ENCODE data around the gene ETV5.

Gene ETV5

GRCh38 chr3:186094696-186095425 lies 14.0 kb downstream of the ETV5 start:
- no peak for DNase-seq

DNA sequence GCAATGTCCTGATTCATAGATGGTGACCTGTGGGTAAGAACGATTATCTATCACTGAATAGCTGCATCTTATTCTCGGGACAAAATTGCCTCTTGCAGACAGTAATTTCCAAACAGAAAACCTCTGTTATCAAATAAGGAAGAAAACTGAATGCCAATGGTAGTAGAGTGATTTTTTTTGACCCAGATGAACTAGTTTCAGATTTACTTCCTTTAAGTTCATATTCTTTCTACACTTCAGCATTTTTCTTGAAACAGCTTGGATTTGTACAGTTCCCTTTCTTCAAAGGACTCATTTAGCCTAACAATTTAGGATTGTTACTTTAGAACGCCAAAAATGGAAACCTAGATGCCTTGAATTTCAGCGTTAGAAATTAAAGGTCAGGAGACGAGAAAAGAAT lies 14.6 kb downstream of the ETV5 start:
- DNase-seq = no peak

- DNase-seq = no peak
Observed at GRCh38 chr3:186093271-186093900, 15.5 kb downstream of the ETV5 start.

DNA sequence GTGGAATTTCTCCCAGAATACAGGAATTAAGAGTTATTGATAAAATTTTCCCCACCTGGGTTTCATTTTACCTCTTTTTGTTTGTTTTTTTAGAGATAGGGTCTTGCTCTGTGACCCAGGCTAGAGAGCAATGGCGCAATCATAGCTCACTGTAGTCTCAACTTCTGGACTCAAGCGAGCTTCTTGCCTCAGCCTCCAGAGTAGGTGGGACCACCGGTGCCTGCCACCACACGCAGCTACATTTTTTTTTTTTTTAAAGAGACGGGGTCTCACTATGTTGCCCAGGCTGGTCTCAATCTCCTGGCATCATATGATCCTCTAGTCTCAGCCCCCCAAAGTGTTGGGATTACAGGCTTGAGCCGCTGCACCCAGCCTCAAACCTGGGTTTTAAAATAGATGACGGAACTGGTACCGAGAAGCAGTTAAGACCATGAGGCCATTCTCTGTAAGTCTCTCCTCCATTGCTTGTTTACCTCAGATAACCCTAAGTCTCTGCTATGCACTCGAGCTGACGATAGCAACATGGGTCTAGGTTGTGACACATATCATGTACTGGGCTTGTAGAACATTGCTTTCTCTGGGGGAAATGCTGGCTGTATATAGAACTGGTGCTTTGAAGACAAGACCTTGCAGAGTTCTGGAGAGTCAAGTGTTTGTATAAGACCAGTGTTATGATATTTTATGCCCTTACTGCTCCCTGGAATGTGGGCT lies 16.4 kb downstream of the ETV5 start:
- no peak for DNase-seq

- DNase-seq = no peak
Observed at GRCh38 chr3:186090901-186091300, 18.0 kb downstream of the ETV5 start.

- DNase-seq = no peak
Observed at GRCh38 chr3:186088335-186088734, 20.6 kb downstream of the ETV5 start.

DNA sequence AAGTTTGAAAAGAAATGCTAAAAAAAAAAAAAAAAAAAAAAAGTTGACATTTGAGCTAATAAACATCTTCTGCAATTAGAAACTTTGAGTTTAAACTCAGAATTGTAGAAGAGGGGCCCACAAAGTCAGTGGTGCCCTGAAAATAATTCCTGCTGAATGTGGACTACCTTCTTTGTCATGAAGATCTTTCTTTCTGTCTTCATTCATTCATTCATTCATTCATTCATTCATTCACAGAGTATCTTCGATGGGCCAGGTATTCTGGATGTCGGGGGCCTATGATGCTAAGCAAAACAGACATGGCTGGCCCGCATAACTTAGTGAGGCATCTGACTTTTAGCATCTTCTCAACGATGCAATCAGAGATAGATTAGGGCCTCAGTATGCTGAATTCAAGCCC lies 24.6 kb downstream of the ETV5 start:
- no peak for DNase-seq

GRCh38 chr3:186083746-186084145 lies 25.1 kb downstream of the ETV5 start:
- DNase-seq = no peak

DNA sequence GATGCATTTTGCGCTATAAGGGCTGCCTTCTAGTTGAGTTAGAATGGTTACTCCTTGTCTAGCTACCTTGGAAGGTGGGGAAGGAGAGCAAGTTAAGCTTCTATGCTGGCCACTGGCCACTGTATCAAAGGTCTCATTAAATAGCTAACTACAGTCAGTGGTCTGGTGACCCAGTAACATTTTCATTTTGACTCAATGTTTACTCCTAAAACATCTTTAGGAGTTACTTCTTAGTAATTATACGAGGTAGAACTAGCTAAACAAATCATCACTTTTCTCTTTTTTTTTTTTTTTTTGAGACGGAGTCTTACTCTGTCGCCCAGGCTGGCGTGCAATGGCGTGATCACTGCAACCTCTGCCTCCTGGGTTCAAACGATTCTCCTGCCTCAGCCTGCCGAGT lies 26.7 kb downstream of the ETV5 start:
- no peak for DNase-seq

DNA sequence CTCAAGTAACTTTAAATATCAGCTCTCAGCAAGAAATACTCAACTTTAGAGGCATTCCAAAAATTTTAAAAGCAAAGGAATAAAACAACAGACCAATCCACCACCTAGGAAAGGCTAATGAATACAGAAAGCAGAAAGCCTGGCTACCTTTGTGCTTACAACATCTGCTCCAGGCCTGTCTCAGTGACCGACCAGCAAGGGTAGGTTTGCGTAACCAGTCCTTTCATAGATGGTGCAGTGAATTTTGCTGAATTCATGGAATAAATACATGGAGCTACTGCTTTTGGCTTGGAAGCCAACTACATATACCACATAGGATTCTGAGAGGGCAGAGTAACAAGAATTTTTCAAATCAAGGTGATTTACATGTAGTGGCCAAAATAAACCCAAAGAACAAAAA lies 27.2 kb downstream of the ETV5 start:
- DNase-seq = no peak

DNA sequence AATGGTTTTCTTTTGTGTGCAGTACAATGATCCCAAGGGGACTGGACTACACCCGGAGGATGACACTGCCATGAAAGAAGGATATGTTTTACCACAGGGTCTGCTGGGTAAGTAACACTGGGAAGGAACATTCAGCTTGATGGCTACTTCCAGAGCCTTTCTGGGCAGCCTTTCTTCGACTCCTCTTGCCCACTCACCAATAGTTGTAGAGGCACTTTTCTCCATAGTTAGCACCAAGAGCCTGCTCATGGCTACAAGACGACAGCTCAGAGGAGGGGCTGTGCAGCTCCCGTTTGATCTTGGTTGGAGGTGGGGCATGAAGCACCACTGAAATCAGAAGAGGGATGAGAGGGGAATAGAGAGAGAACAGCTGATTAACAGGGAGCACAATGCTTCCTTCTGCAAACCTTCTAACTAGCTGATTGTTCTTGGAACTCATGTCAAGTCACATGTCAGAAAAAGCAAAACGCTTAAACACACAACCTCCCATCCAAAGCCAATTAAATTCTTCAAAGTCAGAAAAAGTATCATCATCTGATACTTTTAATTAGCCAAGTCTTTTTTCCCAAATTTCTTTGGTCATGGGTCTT lies 27.9 kb downstream of the ETV5 start:
- DNase-seq = no peak

DNA sequence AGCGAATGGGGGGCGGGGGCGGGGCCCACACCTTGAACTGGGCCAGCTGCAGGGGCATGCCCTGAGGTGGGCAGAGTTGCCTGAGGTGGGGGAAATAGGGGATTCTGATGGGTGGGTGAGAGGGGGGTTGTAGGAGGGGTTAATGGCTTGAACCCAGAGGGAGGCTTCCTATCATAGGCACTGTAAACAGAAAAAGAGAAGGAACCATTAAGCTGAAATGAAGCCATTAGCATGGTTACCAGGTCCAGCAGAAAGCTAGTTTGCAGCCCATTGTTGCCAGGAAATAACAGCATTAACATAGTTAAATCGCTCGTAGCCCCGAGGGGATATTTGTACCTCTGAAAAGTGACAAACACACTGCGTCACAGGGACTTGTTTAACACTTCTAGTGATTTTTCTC lies 29.0 kb downstream of the ETV5 start:
- DNase-seq = no peak

DNA sequence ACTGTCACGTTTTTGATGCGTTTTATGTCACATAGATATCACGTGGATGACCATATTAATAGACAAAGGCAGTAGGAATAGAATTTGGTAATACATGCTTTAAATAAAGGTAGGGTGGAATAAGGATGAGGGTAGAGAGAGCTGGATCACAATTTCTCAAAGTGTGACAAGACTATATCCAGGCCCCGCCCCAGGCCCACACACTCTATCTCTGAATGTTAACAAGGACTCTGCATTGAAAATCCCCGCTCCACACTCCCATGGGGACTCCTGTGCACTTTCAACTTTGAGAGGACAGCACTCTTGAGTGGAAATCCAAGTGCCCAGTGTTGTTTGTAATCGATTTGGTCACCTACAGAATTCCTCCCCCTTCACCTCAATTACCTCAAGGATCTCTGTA lies 31.4 kb downstream of the ETV5 start:
- no peak for DNase-seq

- no peak for DNase-seq
Observed at GRCh38 chr3:186075931-186076567, 32.8 kb downstream of the ETV5 start.

DNA sequence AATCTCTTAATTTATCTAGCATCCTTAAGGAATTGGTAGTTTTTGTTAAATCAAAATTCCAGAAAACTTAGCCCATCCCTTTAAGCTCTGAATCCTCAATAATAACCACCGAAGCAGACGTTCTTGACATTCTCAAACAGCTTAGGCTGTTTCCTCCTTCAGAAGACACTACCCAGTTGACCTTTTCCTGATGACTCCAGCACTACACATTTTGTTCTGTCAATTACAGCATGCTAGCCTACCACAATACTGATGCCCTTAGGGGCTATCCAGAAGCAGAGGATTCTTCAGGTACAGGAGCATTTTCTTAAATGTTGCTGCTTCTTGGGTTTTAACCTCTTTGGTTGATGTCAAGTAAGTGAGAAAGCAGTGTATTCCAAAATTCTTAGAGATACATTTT lies 33.4 kb downstream of the ETV5 start:
- DNase-seq = no peak

- no peak for DNase-seq
Observed at GRCh38 chr3:186073641-186074040, 35.2 kb downstream of the ETV5 start.

DNA sequence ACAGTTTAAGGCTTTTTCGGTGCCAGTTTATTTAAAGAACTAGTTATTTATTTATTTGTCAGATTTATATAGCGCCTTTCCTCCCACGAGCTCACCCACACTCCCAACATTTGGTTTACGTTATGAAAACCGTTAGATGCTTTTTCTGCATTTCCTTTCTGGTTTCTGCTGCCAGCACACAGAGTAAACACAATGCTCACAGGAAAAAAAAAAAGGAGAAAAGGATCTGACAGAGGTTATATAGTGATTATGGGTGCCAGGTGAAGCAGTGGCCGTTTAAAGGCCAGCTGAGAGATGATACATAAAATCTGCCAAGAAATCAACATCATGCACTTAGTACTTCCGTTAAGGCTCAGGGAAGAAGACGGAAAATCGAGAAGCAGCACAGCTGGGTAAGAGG lies 37.9 kb downstream of the ETV5 start:
- no peak for DNase-seq

GRCh38 chr3:186070550-186070949 lies 38.3 kb downstream of the ETV5 start:
- DNase-seq = no peak

DNA sequence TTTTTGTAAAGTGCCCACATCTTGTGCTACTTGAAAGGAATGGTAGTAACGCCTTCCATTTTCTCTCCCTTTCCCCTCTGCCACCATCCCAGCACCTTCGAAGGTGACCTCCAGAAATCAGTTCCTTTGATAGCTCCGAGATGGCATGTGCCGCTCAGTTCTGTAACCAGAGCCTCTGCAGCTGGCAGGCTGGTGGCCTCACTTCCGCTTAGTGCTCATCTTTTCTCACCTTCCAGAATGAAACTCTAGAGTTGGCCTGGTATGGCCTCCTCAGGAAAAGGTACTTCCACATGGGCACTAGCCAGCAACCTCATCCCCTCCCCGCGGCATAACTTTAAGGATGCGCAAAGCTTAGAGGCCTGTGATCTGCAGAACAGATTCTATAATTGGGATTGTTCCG lies 38.8 kb downstream of the ETV5 start:
- no peak for DNase-seq

DNA sequence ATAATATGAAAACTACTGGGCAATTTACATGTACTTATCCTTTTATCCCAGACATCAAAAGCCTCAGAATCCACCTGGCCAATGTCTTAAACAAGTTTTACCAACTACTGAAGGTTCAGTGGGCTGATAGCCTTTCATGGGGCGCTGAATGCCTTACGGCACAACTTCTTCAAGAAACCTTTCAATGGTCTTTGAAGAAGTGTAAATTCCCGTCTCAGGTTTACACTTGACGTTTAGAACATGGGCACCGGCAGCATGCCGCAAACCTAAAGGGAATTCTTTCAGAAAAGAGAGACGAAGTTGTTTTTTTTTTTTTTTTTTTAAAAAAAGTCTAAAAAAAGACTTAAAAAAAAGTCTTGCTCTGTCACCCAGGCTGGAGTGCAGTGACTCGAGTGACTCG lies 39.7 kb downstream of the ETV5 start:
- DNase-seq = no peak

DNA sequence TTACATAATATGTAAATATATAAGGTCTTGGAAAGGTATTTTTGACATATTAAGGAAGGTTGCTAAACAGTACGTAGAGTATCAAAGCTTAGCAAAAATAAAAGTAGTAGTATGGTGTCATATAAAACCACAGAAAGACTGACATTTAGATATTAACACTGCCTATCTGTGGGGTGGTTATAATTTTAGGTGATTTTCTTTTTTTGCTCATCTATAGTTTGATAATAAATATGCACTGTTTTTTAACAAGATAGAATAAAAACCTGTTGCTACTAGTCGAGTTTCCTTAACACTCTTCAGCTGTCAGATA lies 40.7 kb downstream of the ETV5 start:
- no peak for DNase-seq

- no peak for DNase-seq
Observed at GRCh38 chr3:186067360-186068242, 41.3 kb downstream of the ETV5 start.

GRCh38 chr3:186060222-186060621 lies 48.7 kb downstream of the ETV5 start:
- DNase-seq = no peak
